Posterior vena cava (tissue), 2 donors: Measurements from ENCODE around the gene BTBD1. TPM values are rescaled to one million over a fixed set of nuclear protein-coding genes. Genes with fewer than 3 reads are reported as not detected.

Experiments used
- DNase-seq: peaks from one replicate; pipeline ENCODE4 v3.0.0-alpha.2; 2020; ENCODE audit warnings: low spot score
- intact Hi-C, 2 donors: fragments of 100-400 bp; cut with DNase I; formaldehyde crosslinking; loops; one replicate each; pipeline versions ENCODE4 v1.14.1 to v1.14.2; 2022 to 2023
- long read RNA-seq, 2 donors: library from polyadenylated mRNA; unstranded; transcript quantifications; one replicate each; pipeline ENCODE4 v2.0.0, GENCODE V29; 2020 to 2021
- total RNA-seq, 2 donors: library from RNA; stranded (reverse); fragmentation: NEBNext Ultra II Directional; extraction: Animal tissue kit (Norgen Biotek cat#: 25700); gene quantifications; one replicate each; pipeline ENCODE4 v1.2.1, GENCODE V29; 2021
- donor health status: DM: yes; HTN: yes; CAD: no.
- donor health status: DM: yes; HTN: yes; CAD: no.

BTBD1 gene
- total RNA-seq = 10 to 100 TPM; 42.4 TPM
- long read RNA-seq, donor 1, transcript BTBD1-201 (8 exons, 3,297 nt) = major isoform, 26 of 36 reads
- long read RNA-seq, donor 1, partial matches to known transcripts = 7 of 36 reads
- long read RNA-seq, donor 1, other reads (novel, unspliced or antisense) = 2 of 36 reads
- long read RNA-seq, donor 2, partial matches to known transcripts = 1 of 4 reads
- long read RNA-seq, donor 2, other reads (novel, unspliced or antisense) = 0 of 4 reads

GRCh38 chr15:83066734-83067637 lies at the start of gene BTBD1:
BTBD1 (minus strand) TSS chr15:83067252; CDS start chr15:83067151, 101 bp downstream.
- DNase-seq = peak; percentile 99
- intact Hi-C loops = loop anchor here (5.0 to 10.0 kb wide), 2 partner anchors 52 to 55 kb away; partner anchors contain the start of gene C15orf40 (in 2 of the 2)

- intact Hi-C loops = no loop called here
- DNase-seq = no peak
Observed at GRCh38 chr15:83115831-83116565, 48.9 kb upstream of the BTBD1 start.

GRCh38 chr15:83115410-83115809 lies 48.4 kb upstream of the BTBD1 start:
- no peak for DNase-seq
- intact Hi-C loops = no loop called here

GRCh38 chr15:83114856-83115255 lies 47.8 kb upstream of the BTBD1 start:
- DNase-seq = no peak
- intact Hi-C loops = no loop called here

- intact Hi-C loops = no loop called here
Observed at GRCh38 chr15:83113881-83114674, 47.0 kb upstream of the BTBD1 start.

GRCh38 chr15:83112956-83113299 lies 45.9 kb upstream of the BTBD1 start:
- no peak for DNase-seq
- intact Hi-C loops = no loop called here

More at GRCh38 chr15:83113881-83114674, 47.0 kb upstream of the BTBD1 start:
- no peak for DNase-seq

- intact Hi-C loops = no loop called here
- DNase-seq = no peak
Observed at GRCh38 chr15:83112233-83112955, 45.3 kb upstream of the BTBD1 start.

- intact Hi-C loops = no loop called here
- DNase-seq = no peak
Observed at GRCh38 chr15:83111149-83111548, 44.1 kb upstream of the BTBD1 start.

GRCh38 chr15:83110381-83110780 lies 43.3 kb upstream of the BTBD1 start:
- DNase-seq = no peak
- intact Hi-C loops = no loop called here

- no peak for DNase-seq
- intact Hi-C loops = no loop called here
Observed at GRCh38 chr15:83109532-83109931, 42.5 kb upstream of the BTBD1 start.

GRCh38 chr15:83108266-83109219 lies 41.5 kb upstream of the BTBD1 start:
- DNase-seq = peak; percentile 90
- intact Hi-C loops = no loop called here

GRCh38 chr15:83107841-83108181 lies 40.8 kb upstream of the BTBD1 start:
- no peak for DNase-seq
- intact Hi-C loops = no loop called here

- no peak for DNase-seq
- intact Hi-C loops = no loop called here
Observed at GRCh38 chr15:83106994-83107840, 40.2 kb upstream of the BTBD1 start, which contains the start of gene TM6SF1. TM6SF1 (plus strand) TSS chr15:83107645; CDS start chr15:83107681, 36 bp downstream.

- intact Hi-C loops = no loop called here
- no peak for DNase-seq
Observed at GRCh38 chr15:83105440-83105839, 38.4 kb upstream of the BTBD1 start.

- intact Hi-C loops = no loop called here
- no peak for DNase-seq
Observed at GRCh38 chr15:83104141-83104540, 37.1 kb upstream of the BTBD1 start.

- DNase-seq = no peak
- intact Hi-C loops = no loop called here
Observed at GRCh38 chr15:83102346-83102745, 35.3 kb upstream of the BTBD1 start.
